Right lobe of liver (tissue), 6 donors: ENCODE measurements around the gene PCNX4. TPM values are rescaled to one million over a fixed set of nuclear protein-coding genes. Genes with fewer than 3 reads are reported as not detected.

Source experiments
- ATAC-seq, 4 donors: fragments of 200-7000 bp; cut with Tn5 transposase; one replicate each; pipeline ENCODE4 v1.9.1; 2020; ENCODE audit warnings: mild to moderate bottlenecking in 4 of 4, moderate library complexity in 4 of 4
- DNase-seq, 3 donors: peaks; one replicate each; pipeline ENCODE4 v3.0.0-alpha.2; 2020
- H3K27ac ChIP-seq, 3 donors: fragments of 200-600 bp; one replicate each; pipeline ENCODE4 v1.8.0; 2022
- H3K27me3 ChIP-seq, 2 donors: fragments of 200-600 bp; one replicate each; pipeline ENCODE4 v1.8.0; 2022
- H3K36me3 ChIP-seq, 4 donors: fragments of 200-600 bp; sonication (generic) in 1 of 4; one replicate each; pipeline versions ENCODE4 v1.5.1 to v1.8.0; 2017 to 2022; ENCODE audit warnings: control low read depth in 1 of 4
- H3K4me1 ChIP-seq, 4 donors: fragments of 200-600 bp; sonication (generic) in 1 of 4; one replicate each; pipeline versions ENCODE4 v1.5.1 to v1.8.0; 2017 to 2022; ENCODE audit warnings: control low read depth in 1 of 4
- H3K4me3 ChIP-seq, 3 donors: fragments of 200-600 bp; one replicate each; pipeline ENCODE4 v1.8.0; 2022
- H3K9me3 ChIP-seq, 4 donors: fragments of 200-600 bp; sonication (generic) in 1 of 4; one replicate each; pipeline versions ENCODE4 v1.5.1 to v1.8.0; 2017 to 2022; ENCODE audit warnings: control low read depth in 1 of 4
- POLR2A ChIP-seq: fragments of 450-650 bp; IDR thresholded peaks from one replicate; pipeline ENCODE4 v1.6.1; 2017; ENCODE audit warnings: antibody characterized with exemption, mild to moderate bottlenecking
- WGBS: methylation state at CpG from one replicate; pipeline ENCODE4 v1.1.6; 2018; ENCODE audit warnings: low coverage, low lambda C conversion rate; ENCODE audit not compliant: insufficient coverage; ENCODE audit errors: missing lambda C conversion rate; 5-methylcytosine and 5-hydroxymethylcytosine counted together
- intact Hi-C, 2 donors: fragments of 100-400 bp; cut with DNase I; formaldehyde crosslinking; loops; one replicate each; pipeline versions ENCODE4 v1.11.2 to v1.14.1; 2022
- total RNA-seq, 6 experiments: library from RNA; depleted of rRNA in 2 of 6; stranded (reverse); fragments of >200 nt in 2 of 6; fragmentation: NEBNext Ultra II Directional in 3 of 6; extraction: Animal tissue kit (Norgen Biotek cat#: 25700) in 3 of 6; gene quantifications; one replicate each; pipeline versions ENCODE4 v1.1.0 to v1.2.4, GENCODE V29; 2016 to 2023
- TF ChIP-seq, protein P1 (sequence below), 4 donors: fragments of 200-600 bp in 3 of 4; fragments of 450-650 bp in 1 of 4; IDR thresholded peaks; one replicate each; pipeline versions ENCODE4 v1.5.1 to v1.8.0; 2016 to 2022; ENCODE audit warnings: antibody characterized with exemption in 4 of 4, mild to moderate bottlenecking in 2 of 4
- donor health status: DM: no; HTN: yes; CAD: no.
- donor health status: DM: no; HTN: no; CAD: no.
- donor health status: DM: no; HTN: no; CAD: no.
- donor health status: DM: no; HTN: yes; CAD: no.
- donor health status: DM: no; HTN: yes; CAD: no.

PCNX4 gene
- total RNA-seq, 6 experiments from 2014 or later: 14.2 to 36.4 (median 17.8) TPM

DNA sequence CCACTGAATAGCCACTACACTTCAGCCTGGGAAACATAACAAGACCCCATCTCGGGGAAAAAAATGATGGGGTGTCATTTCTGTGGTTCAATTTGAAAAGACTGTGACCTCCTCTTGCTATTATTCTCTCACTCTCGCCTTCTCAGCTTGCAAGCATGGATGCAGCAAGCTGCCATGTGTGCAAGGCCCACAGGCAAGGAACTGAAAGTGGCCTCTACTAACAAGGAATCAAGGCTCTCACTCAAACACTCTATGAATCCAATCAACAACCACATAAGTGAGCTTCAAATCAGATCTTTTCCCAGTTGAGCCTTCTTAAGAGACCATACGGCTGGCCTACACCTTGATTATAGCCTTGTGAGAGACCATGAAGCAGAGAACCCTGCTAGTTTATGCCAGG, 91.4 kb downstream of the PCNX4 start:
- no peak for ATAC-seq
- no peak for TF ChIP-seq POLR2A
- TF ChIP-seq, protein P1, sequence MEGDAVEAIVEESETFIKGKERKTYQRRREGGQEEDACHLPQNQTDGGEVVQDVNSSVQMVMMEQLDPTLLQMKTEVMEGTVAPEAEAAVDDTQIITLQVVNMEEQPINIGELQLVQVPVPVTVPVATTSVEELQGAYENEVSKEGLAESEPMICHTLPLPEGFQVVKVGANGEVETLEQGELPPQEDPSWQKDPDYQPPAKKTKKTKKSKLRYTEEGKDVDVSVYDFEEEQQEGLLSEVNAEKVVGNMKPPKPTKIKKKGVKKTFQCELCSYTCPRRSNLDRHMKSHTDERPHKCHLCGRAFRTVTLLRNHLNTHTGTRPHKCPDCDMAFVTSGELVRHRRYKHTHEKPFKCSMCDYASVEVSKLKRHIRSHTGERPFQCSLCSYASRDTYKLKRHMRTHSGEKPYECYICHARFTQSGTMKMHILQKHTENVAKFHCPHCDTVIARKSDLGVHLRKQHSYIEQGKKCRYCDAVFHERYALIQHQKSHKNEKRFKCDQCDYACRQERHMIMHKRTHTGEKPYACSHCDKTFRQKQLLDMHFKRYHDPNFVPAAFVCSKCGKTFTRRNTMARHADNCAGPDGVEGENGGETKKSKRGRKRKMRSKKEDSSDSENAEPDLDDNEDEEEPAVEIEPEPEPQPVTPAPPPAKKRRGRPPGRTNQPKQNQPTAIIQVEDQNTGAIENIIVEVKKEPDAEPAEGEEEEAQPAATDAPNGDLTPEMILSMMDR (IDR thresholded peaks at IDR 0.05): no peak
- H3K27ac ChIP-seq: no peak overlapping the region
- intact Hi-C loops: loop anchor here in 1 of 2 donors (10.0 kb wide), 1 partner anchor 218 kb away; no protein-coding TSS in a partner anchor
- no peak for DNase-seq
- H3K4me3 ChIP-seq: no peak overlapping the region
- H3K27me3 ChIP-seq: no peaks in the 10 kb centered on the region
- WGBS: 84% methylated on average over 3 of the region's 3 CpGs
- no peaks in the 10 kb centered on the region for H3K36me3 ChIP-seq
- no peaks in the 10 kb centered on the region for H3K9me3 ChIP-seq
- H3K4me1 ChIP-seq: no peaks in the 10 kb centered on the region

DNA sequence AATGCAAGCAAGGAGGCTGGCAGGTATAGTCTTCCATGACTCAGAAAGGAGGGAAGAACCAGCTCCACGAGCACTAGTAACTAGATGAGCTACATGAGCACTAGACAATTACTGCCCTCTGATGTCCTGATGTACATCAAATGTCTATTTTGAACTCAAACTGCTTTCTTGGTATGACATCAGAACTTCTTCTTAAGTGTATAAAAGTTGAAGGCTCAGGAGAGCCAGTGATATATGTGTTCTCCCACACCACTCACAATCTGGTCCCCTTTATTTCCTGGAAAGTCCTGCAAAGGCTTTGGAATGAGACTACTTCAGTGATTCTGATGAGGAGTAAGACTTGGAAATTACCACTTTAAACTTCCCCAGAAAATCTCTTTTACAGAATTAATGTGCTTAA, 92.0 kb downstream of the PCNX4 start:
- Histone ChIP-seq H3K4me3 (peak overlapping the region; percentile 23 to 52 (median 47)), H3K9me3 (no peaks in the 10 kb centered on the region), H3K36me3 (no peaks in the 10 kb centered on the region), H3K27me3 (no peaks in the 10 kb centered on the region), H3K27ac (peak overlapping the region; percentile 3 to 53 (median 41)), H3K4me1 (no peaks in the 10 kb centered on the region)
- TF ChIP-seq, protein P1 (IDR thresholded peaks at IDR 0.05): no peak
- no peak for TF ChIP-seq POLR2A
- ATAC-seq: peak; percentile 61 to 69 (median 66)
- intact Hi-C loops: loop anchor here in 1 of 2 donors (10.0 kb wide), 1 partner anchor 219 kb away; no protein-coding TSS in a partner anchor
- DNase-seq: no peak
- WGBS: 15% methylated on average over 1 of the region's 1 CpG

DNA sequence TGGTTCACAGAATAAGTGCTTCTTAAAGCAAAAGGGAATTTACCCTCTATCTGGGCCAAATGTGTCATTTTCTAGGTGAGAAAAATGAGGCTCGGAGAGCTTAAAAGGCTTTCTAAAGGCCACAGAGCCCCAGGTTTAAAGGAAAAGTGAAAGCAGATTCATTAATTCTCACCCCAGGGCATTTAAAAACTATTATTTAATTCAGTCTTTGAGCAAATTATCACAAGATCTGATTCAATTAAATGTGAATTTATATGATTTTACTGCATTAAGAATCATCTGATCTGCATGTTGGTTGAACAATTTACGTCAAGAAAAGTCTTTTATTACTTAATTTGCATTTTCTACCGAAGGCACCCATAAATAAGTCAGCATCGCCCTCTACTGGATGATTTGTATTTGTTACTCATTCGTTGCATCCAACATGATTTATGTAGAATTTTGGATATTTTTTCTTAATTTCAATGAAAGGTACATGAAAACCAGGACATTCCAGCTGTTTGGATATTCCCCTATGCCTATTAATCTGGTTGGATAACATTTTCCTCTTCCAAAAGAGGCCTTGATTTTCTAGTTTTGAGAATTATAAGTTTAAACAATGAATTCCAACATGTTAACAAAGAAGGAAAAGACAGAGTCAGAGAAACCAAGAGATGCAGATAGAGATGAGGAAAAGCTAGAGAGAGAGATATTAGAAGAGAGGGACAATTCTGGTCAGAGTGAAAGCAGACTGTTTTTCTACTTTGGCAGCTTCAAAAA, 92.6 kb downstream of the PCNX4 start:
- Histone ChIP-seq H3K4me3 (peak overlapping the region; percentile 23 to 52 (median 47)), H3K9me3 (no peaks in the 10 kb centered on the region), H3K27me3 (no peaks in the 10 kb centered on the region), H3K36me3 (no peaks in the 10 kb centered on the region), H3K4me1 (no peaks in the 10 kb centered on the region), H3K27ac (peak overlapping the region; percentile 3 to 53 (median 41))
- intact Hi-C loops: loop anchor here in 1 of 2 donors (10.0 kb wide), 1 partner anchor 220 kb away; no protein-coding TSS in a partner anchor
- DNase-seq: no peak
- WGBS: 0% methylated on average over 5 of the region's 5 CpGs
- TF ChIP-seq, protein P1 (IDR thresholded peaks at IDR 0.05): peak; percentile 72 to 94 (median 78)
- TF ChIP-seq POLR2A: no peak
- ATAC-seq: peak; percentile 73 to 91 (median 84)

DNA sequence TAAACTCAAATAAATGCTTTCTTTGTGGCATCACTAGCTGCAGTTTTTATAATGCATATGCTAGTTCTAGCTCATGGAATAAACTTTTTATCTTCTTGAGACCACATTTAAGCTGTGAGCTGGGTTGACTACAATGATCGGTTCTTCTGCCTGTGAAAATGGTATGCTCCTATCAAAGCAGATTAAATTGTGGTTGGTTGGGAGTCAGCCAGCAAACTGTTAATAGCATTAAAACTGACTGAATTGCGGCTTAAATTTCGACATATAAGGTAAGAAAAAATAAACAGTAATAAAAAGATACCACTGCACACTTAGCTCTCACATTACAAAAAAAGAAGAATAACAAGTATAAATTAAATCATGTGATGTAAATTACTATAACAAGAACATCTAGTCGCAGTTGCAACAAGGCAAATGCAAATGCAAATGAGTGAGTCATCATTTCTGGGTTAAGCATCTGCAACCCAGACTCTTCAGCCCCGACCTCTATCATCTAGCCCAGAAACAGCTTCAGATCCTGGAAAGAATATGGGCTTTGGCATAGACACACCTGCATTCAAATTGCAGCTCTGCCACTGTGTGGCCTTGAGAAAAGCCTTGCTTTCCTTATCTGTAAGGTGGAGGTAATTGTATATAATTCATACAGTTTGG, 93.3 kb downstream of the PCNX4 start:
- H3K36me3 ChIP-seq: no peaks in the 10 kb centered on the region
- H3K4me1 ChIP-seq: no peaks in the 10 kb centered on the region
- no peaks in the 10 kb centered on the region for H3K9me3 ChIP-seq
- DNase-seq (no peak), ATAC-seq (no peak)
- intact Hi-C loops: loop anchor here in 1 of 2 donors (10.0 kb wide), 1 partner anchor 220 kb away; no protein-coding TSS in a partner anchor
- H3K27ac ChIP-seq: no peak overlapping the region
- 47% methylated on average over 5 of the region's 5 CpGs for WGBS
- H3K4me3 ChIP-seq: no peak overlapping the region
- no peak for TF ChIP-seq POLR2A
- TF ChIP-seq, protein P1 (IDR thresholded peaks at IDR 0.05): no peak
- no peaks in the 10 kb centered on the region for H3K27me3 ChIP-seq
